Measurements from ENCODE around the gene AKR1B1. TPM values are rescaled to one million over a fixed set of nuclear protein-coding genes. Genes with fewer than 3 reads are reported as not detected.

The AKR1B1 gene
- total RNA-seq, 1 experiment from 2014 or later = 1.6 TPM

DNA sequence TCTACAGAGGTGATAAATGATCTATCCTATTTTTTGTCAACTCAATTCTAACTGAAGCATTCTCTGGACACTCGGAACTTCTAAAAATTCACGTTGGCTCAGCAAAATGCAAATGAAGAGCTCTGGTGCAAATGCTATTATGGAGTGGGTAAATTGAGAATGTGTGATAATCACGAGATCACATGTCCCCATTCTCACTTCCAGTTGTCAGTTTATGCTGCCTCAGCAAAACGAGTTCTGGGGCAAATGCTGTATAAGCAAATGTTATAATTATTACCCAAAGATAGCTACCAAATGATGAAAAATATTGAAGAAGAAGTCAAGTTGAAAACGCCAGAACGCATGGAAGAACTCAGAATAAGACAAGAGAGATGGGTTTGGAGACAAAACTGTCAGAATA, 29.4 kb downstream of the AKR1B1 start:
- no peaks in the 10 kb centered on the region for H3K9me2 ChIP-seq (replicated peaks; ENCODE audit: low read length)
- TF ChIP-seq CTCF (conservative IDR thresholded peaks at IDR 0.05; ENCODE audit: low read depth, low read length) (no peak), EZH2phosphoT487 (IDR thresholded peaks at IDR 0.05; ENCODE audit: borderline replicate concordance, low read length) (no peak), EZH2 (IDR thresholded peaks at IDR 0.05; ENCODE audit: low read length, unreplicated experiment) (no peak)
- H3F3A ChIP-seq (ENCODE audit: low read length, unreplicated experiment) = no peaks in the 10 kb centered on the region
- no peak for DNase-seq
- no peak overlapping the region for H3K9ac ChIP-seq (ENCODE audit: low read length)
- no TSS peak for BruUV-seq (replicated peaks)
- no peaks in the 10 kb centered on the region for H3K36me3 ChIP-seq (ENCODE audit: low read depth, low read length)
- H3K4me1 ChIP-seq (ENCODE audit: insufficient read depth, low read length) = peaks cover 17% of the 10 kb centered on the region
- no peaks in the 10 kb centered on the region for H3K79me2 ChIP-seq (ENCODE audit: low read length)
- H4K20me1 ChIP-seq (ENCODE audit: low read length) = no peaks in the 10 kb centered on the region
- intact Hi-C loops (cut with micrococcal nuclease) = loop anchor here (10.0 kb wide), 1 partner anchor 575 kb away; no protein-coding TSS in a partner anchor
- CTCF ChIA-PET = no interaction called here
- ATAC-seq = no peak
- H3K4me3 ChIP-seq (ENCODE audit: low read length) = no peak overlapping the region
- H3K9me3 ChIP-seq (ENCODE audit: low read length) = no peaks in the 10 kb centered on the region
- no peak overlapping the region for H2AFZ ChIP-seq (ENCODE audit: low read length)
- POLR2A ChIA-PET (ENCODE audit: unreplicated experiment) = no interaction called here
- no peaks in the 10 kb centered on the region for H3K27me3 ChIP-seq (ENCODE audit: low read length)
- no peak overlapping the region for H3K4me2 ChIP-seq (ENCODE audit: low read length)
- H3K27ac ChIP-seq (ENCODE audit: low read length) = no peak overlapping the region

DNA sequence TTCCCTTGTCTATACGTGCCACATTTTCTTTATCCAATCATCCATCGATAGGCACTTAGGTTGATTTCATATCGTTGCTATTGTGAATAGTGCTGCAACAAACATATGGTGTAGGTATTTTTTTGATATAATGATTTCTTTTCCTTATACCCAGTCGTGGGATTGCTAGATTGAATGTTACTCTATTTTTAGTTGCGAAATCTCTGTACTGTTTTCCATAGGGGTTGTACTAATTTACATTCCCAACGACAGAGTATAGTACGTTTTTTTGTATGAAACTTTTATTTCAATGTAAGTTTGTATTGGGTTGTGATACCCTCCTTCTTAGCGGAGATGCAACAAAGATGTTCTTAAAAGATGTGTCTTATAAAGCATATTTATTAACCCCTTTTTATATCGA, 30.0 kb downstream of the AKR1B1 start:
- Histone ChIP-seq H3K9me2 (replicated peaks; ENCODE audit: low read length) (no peaks in the 10 kb centered on the region), H4K20me1 (ENCODE audit: low read length) (no peaks in the 10 kb centered on the region), H3K9me3 (ENCODE audit: low read length) (no peaks in the 10 kb centered on the region), H3K4me2 (ENCODE audit: low read length) (no peak overlapping the region), H3K27me3 (ENCODE audit: low read length) (no peaks in the 10 kb centered on the region), H2AFZ (ENCODE audit: low read length) (no peak overlapping the region), H3K36me3 (ENCODE audit: low read depth, low read length) (no peaks in the 10 kb centered on the region), H3K4me1 (ENCODE audit: insufficient read depth, low read length) (peaks cover 17% of the 10 kb centered on the region), H3F3A (ENCODE audit: low read length, unreplicated experiment) (no peaks in the 10 kb centered on the region), H3K4me3 (ENCODE audit: low read length) (no peak overlapping the region), H3K9ac (ENCODE audit: low read length) (no peak overlapping the region), H3K27ac (ENCODE audit: low read length) (no peak overlapping the region), H3K79me2 (ENCODE audit: low read length) (no peaks in the 10 kb centered on the region)
- no peak for DNase-seq
- BruUV-seq (replicated peaks) = no TSS peak
- no peak for ATAC-seq
- ChIA-PET POLR2A (ENCODE audit: unreplicated experiment) (no interaction called here), CTCF (no interaction called here)
- intact Hi-C loops (cut with micrococcal nuclease) = loop anchor here (10.0 kb wide), 1 partner anchor 574 kb away; no protein-coding TSS in a partner anchor
- TF ChIP-seq EZH2phosphoT487 (IDR thresholded peaks at IDR 0.05; ENCODE audit: borderline replicate concordance, low read length) = no peak
- no peak for TF ChIP-seq CTCF (conservative IDR thresholded peaks at IDR 0.05; ENCODE audit: low read depth, low read length)
- TF ChIP-seq EZH2 (IDR thresholded peaks at IDR 0.05; ENCODE audit: low read length, unreplicated experiment) = no peak

- no peak overlapping the region for H3K4me3 ChIP-seq (ENCODE audit: low read length)
- no peaks in the 10 kb centered on the region for H3K79me2 ChIP-seq (ENCODE audit: low read length)
- ChIA-PET CTCF (no interaction called here), POLR2A (ENCODE audit: unreplicated experiment) (no interaction called here)
- no peaks in the 10 kb centered on the region for H4K20me1 ChIP-seq (ENCODE audit: low read length)
- no peak overlapping the region for H3K9ac ChIP-seq (ENCODE audit: low read length)
- no TSS peak for BruUV-seq (replicated peaks)
- ATAC-seq = no peak
- H3K27me3 ChIP-seq (ENCODE audit: low read length) = no peaks in the 10 kb centered on the region
- no peaks in the 10 kb centered on the region for H3K9me2 ChIP-seq (replicated peaks; ENCODE audit: low read length)
- no peak overlapping the region for H3K4me2 ChIP-seq (ENCODE audit: low read length)
- intact Hi-C loops (cut with micrococcal nuclease) = loop anchor here (10.0 kb wide), 1 partner anchor 573 kb away; no protein-coding TSS in a partner anchor
- no peak overlapping the region for H3K27ac ChIP-seq (ENCODE audit: low read length)
- no peak overlapping the region for H2AFZ ChIP-seq (ENCODE audit: low read length)
- peaks cover 14% of the 10 kb centered on the region for H3K4me1 ChIP-seq (ENCODE audit: insufficient read depth, low read length)
- TF ChIP-seq EZH2 (IDR thresholded peaks at IDR 0.05; ENCODE audit: low read length, unreplicated experiment) (no peak), CTCF (conservative IDR thresholded peaks at IDR 0.05; ENCODE audit: low read depth, low read length) (no peak), EZH2phosphoT487 (IDR thresholded peaks at IDR 0.05; ENCODE audit: borderline replicate concordance, low read length) (no peak)
- DNase-seq = no peak
- no peaks in the 10 kb centered on the region for H3K9me3 ChIP-seq (ENCODE audit: low read length)
- H3F3A ChIP-seq (ENCODE audit: low read length, unreplicated experiment) = no peaks in the 10 kb centered on the region
- no peaks in the 10 kb centered on the region for H3K36me3 ChIP-seq (ENCODE audit: low read depth, low read length)
Measured at GRCh38 chr7:134427896-134428295, 31.0 kb downstream of the AKR1B1 start.
